Activated CD4-positive, alpha-beta memory T cell treated with anti-CD3 and anti-CD28 coated beads, Interleukin-2, amount 10 ng/mL, durations not matched to agents 7 days and 5 days (primary cell): ENCODE measurements around the gene PPP1R13B. TPM values are rescaled to one million over a fixed set of nuclear protein-coding genes. Genes with fewer than 3 reads are reported as not detected.

Source experiments
- CTCF ChIA-PET: fragments of 350-600 bp; sonication (Branson Sonifier 250); formaldehyde crosslinking; loops from one replicate; lab custom pipeline; 2021; ENCODE audit warnings: antibody characterized with exemption, inconsistent platforms; lab: Charles Lee
- POLR2A ChIA-PET: fragments of 350-600 bp; sonication (Branson Sonifier 250); formaldehyde crosslinking; loops from one replicate; lab custom pipeline; 2021; ENCODE audit warnings: antibody characterized with exemption; lab: Charles Lee
- DNase-seq: peaks from one replicate; pipeline ENCODE4 v3.0.0-alpha.2; 2020
- H3K27ac Mint-ChIP-seq: one replicate; pipeline ENCODE4 v1.8.0; 2021; ENCODE audit warnings: mild to moderate bottlenecking, mixed read lengths
- H3K27me3 Mint-ChIP-seq: one replicate; pipeline ENCODE4 v1.8.0; 2021; ENCODE audit warnings: mixed read lengths
- H3K36me3 Mint-ChIP-seq: one replicate; pipeline ENCODE4 v1.8.0; 2021; ENCODE audit warnings: low read depth, mixed read lengths
- H3K4me1 Mint-ChIP-seq: one replicate; pipeline ENCODE4 v1.8.0; 2021; ENCODE audit warnings: mixed read lengths
- H3K4me3 Mint-ChIP-seq: one replicate; pipeline ENCODE4 v1.8.0; 2021; ENCODE audit warnings: mild to moderate bottlenecking, mixed read lengths
- H3K9me3 Mint-ChIP-seq: one replicate; pipeline ENCODE4 v1.8.0; 2021; ENCODE audit warnings: mixed read lengths
- total RNA-seq, 2 experiments: library from RNA; stranded (reverse); gene quantifications; one replicate each; pipeline ENCODE4 v1.2.3, GENCODE V29; 2021

The PPP1R13B gene
- total RNA-seq, 2 experiments from 2014 or later, result 10.7 to 15.9 TPM

DNA sequence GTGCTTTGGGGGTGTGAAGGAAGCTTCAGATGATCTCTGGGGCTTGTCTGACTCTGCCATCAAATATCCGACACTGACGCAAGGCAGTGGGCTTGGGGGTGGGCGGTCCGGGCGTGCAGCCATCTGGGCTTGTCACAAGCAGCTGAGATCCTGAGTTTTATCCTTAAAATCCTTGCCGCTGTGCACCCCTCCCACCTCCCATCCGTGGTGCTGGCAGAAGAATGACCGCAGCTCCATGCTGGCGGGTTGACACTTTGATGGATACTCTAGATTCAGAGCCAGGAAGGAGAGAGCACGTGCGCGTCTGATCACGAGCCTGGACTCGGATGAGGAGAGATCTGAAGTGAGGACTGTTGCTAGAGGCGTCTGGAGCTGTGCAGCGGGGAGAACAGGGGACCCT lies 128.8 kb downstream of the PPP1R13B start:
- Mint-ChIP-seq H3K27ac (no peak overlapping the region), H3K4me1 (peaks cover 33% of the 10 kb centered on the region), H3K36me3 (peaks cover 9% of the 10 kb centered on the region), H3K27me3 (no peaks in the 10 kb centered on the region), H3K9me3 (no peaks in the 10 kb centered on the region), H3K4me3 (no peak overlapping the region)
- no peak for DNase-seq
- POLR2A ChIA-PET, result interaction anchor here (1.0 kb wide), 1 partner anchor 190 kb away, joined by 4 read pairs; the partner anchor contains the start of gene TRMT61A
- CTCF ChIA-PET, result no interaction called here

DNA sequence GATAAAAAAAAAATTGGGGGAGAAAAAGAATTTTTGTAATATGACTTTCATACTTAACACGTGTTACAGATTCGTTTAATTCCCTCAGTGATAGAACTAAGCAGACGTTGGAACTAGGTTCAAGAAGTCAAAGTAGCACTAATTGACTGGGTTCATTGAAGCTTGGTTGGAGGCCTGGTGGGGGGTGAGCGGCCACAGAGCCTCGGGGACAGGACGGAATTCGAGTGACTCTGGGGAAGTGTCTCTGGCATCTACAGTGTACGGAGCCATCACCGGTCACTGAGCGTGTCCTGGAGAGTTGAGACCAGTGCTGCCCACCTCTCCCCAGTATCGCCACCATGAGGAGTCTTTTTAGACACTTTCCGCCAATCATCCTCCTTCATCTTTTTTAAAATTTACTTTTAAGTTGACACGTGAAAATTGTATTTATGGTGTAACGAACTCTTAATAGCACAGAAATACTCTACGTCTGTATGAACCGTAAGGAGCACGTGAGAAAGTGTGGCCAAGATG lies 130.4 kb downstream of the PPP1R13B start:
- ChIA-PET POLR2A (interaction anchor here (0.6 kb wide), 1 partner anchor 88 kb away, joined by 3 read pairs; the partner anchor contains the start of gene KLC1), CTCF (no interaction called here)
- Mint-ChIP-seq H3K27ac (no peak overlapping the region), H3K27me3 (no peaks in the 10 kb centered on the region), H3K36me3 (peaks cover 14% of the 10 kb centered on the region), H3K4me3 (peak overlapping the region; percentile 77), H3K4me1 (peaks cover 48% of the 10 kb centered on the region), H3K9me3 (no peaks in the 10 kb centered on the region)
- DNase-seq, result no peak

DNA sequence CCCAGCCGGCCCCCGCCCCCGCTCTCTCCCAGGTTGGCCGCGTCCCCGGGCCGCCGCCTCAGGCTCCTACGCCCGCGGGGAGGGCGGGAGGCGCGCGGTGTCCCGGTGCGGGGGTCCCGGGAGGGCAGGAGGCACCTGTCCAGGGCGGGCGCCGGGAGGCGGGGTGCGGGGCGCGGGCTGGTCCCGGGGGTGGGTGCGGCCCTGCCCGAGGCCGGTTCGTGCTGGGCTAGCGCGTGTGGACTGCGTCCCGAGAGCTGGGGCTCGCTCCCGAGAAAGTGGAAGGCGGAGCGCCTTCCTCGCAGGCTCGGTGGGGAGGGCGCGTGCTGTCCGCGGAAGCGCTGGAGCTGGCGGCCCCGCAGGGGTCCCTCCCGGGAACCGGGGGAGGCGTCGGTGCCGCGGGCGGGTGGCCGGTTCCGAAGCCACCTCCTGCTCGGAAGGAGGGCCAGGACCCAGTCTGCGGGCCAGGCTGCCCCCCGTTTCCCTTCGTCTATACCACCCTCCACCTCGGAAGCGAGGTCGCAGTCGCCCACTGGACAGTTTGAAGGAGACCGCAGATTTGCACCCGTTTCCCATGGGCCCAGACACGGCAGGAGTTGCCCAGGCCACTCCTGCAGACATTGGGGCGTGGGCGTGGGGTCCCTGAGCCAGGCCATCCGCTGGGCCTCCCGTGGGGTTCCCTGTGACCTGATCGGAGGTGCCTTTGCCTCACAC lies 131.1 kb downstream of the PPP1R13B start:
- Mint-ChIP-seq H3K27ac (peak overlapping the region; percentile 47), H3K27me3 (no peaks in the 10 kb centered on the region), H3K36me3 (peaks cover 14% of the 10 kb centered on the region), H3K4me1 (peaks cover 50% of the 10 kb centered on the region), H3K4me3 (peak overlapping the region; percentile 88), H3K9me3 (no peaks in the 10 kb centered on the region)
- CTCF ChIA-PET, result interaction anchor here (0.9 to 1.0 kb wide), 2 partner anchors 155 to 197 kb away, joined by 3 to 4 read pairs; no protein-coding TSS in a partner anchor
- peak; percentile 31 for DNase-seq
- POLR2A ChIA-PET, result interaction anchor here (0.6 to 1.9 kb wide), 7 partner anchors 10 to 188 kb away, joined by 3 to 15 read pairs (median 5); partner anchors contain the start of genes BAG5, KLC1 and TRMT61A

DNA sequence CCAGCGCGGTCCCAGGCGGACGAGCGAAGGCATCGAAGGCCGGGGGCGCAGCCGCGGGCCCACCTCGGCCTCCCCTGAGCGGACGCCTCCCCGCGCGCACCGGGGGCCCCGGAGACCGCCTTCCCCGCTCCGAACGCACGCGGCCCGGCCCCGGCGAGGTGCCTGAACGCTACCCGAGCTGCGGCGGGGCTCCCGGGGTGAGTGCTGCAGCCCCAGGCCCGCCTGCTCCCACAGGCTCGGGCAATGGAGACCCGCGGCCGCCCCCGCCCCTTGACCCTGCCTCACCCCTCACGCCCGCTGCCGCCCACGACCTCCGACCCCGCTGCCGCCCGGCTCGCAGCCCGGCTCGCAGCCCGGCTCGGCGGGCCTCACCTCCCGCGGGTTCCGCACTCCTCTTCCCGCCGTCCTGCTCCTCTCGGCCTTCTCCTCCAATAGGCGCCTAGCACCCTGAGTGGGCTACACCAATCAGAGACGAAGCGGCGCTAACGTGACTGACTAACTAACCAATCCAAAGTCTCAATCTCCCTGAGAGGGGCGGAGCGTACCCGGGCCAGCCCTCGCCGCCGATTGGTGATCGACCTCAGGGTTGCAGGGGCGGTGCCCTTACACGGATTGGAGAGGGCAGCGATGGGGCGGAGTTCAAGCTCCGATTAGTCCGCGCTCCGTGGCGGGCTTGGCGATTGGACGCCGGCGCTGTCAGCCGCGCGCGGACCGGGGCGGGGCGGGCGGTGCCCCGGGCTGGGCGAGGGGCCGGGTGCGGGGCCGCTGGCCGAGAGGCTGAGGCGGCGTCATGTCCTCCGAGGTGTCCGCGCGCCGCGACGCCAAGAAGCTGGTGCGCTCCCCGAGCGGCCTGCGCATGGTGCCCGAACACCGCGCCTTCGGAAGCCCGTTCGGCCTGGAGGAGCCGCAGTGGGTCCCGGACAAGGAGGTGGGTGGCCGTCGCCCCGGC lies 132.0 kb downstream of the PPP1R13B start, which contains the start of the genes XRCC3 and ZFYVE21:
Gene XRCC3, minus strand, starts transcription at position 400 of the 949 bp plus-strand sequence. CDS start 4,364 bp downstream, outside the sequence.
Gene ZFYVE21, plus strand, starts transcription at position 759 of the 949 bp plus-strand sequence. Its CDS starts 32 bp downstream, at position 791.
- peak within 1 kb of the TSS; percentile 88 for H3K4me3 Mint-ChIP-seq
- no peaks in the 10 kb centered on the region for H3K9me3 Mint-ChIP-seq
- H3K4me1 Mint-ChIP-seq, result peaks cover 56% of the 10 kb centered on the region
- ChIA-PET CTCF (interaction anchor here (0.9 to 1.0 kb wide), 2 partner anchors 154 to 197 kb away, joined by 3 to 4 read pairs; no protein-coding TSS in a partner anchor), POLR2A (interaction anchor here (0.6 to 1.9 kb wide), 9 partner anchors 9 to 187 kb away, joined by 3 to 15 read pairs (median 4); partner anchors contain the start of genes BAG5, KLC1 and TRMT61A)
- peaks cover 18% of the 10 kb centered on the region for H3K36me3 Mint-ChIP-seq
- no peaks in the 10 kb centered on the region for H3K27me3 Mint-ChIP-seq
- DNase-seq, result peak; percentile 100
- peak within 1 kb of the TSS; percentile 73 for H3K27ac Mint-ChIP-seq

GRCh38 chr14:103714063-103714724 lies 133.2 kb downstream of the PPP1R13B start:
- peak overlapping the region; percentile 88 for H3K4me3 Mint-ChIP-seq
- peak overlapping the region; percentile 66 for H3K27ac Mint-ChIP-seq
- H3K36me3 Mint-ChIP-seq, result peaks cover 22% of the 10 kb centered on the region
- ChIA-PET CTCF (no interaction called here), POLR2A (interaction anchor here (0.9 to 1.4 kb wide), 4 partner anchors 10 to 89 kb away, joined by 3 to 7 read pairs (median 4); partner anchors contain the start of gene KLC1)
- H3K4me1 Mint-ChIP-seq, result peaks cover 54% of the 10 kb centered on the region
- no peaks in the 10 kb centered on the region for H3K27me3 Mint-ChIP-seq
- no peak for DNase-seq
- H3K9me3 Mint-ChIP-seq, result no peaks in the 10 kb centered on the region

DNA sequence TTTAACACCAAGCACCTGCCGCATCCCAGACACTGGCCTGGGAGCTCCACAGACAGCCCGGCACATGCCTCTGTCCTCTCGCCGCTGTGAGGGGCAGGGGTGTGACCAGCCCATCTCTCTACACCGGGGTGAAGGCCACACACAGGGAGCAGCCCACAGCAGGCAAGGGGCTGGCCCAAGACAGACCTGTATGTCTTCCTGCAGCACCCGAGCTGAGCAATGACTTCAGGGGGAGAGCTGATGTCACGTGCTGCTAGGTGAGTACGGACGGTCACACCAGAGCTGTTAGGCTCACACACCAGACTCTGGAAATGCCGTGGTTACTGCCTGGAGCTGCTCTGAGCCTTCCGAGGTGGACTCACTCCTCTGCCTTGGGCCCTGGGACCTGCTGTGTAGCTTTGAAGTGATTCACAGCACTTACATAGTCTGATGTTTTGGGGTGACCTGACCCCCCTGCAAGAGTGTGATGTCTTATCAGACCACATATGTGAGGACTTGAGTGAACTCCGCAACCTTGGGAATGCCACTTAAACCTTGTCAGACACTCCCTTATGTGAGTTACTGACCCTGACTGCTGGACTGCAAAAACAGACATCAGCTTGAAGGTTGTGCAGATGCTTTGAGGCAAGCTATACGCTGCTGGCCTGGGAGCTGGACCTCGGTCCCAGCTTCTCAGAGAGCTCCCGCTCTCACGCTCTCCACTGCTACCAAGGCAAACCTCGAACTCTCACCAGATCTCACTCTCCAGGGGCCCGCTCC lies 133.9 kb downstream of the PPP1R13B start:
- ChIA-PET POLR2A (interaction anchor here (0.5 to 1.5 kb wide), 5 partner anchors 9 to 152 kb away, joined by 3 to 7 read pairs (median 4); partner anchors contain the start of genes BAG5 and KLC1), CTCF (no interaction called here)
- Mint-ChIP-seq H3K4me1 (peaks cover 49% of the 10 kb centered on the region), H3K4me3 (peak overlapping the region; percentile 88), H3K36me3 (peaks cover 29% of the 10 kb centered on the region), H3K27ac (peak overlapping the region; percentile 35), H3K9me3 (no peaks in the 10 kb centered on the region), H3K27me3 (no peaks in the 10 kb centered on the region)
- DNase-seq, result no peak

DNA sequence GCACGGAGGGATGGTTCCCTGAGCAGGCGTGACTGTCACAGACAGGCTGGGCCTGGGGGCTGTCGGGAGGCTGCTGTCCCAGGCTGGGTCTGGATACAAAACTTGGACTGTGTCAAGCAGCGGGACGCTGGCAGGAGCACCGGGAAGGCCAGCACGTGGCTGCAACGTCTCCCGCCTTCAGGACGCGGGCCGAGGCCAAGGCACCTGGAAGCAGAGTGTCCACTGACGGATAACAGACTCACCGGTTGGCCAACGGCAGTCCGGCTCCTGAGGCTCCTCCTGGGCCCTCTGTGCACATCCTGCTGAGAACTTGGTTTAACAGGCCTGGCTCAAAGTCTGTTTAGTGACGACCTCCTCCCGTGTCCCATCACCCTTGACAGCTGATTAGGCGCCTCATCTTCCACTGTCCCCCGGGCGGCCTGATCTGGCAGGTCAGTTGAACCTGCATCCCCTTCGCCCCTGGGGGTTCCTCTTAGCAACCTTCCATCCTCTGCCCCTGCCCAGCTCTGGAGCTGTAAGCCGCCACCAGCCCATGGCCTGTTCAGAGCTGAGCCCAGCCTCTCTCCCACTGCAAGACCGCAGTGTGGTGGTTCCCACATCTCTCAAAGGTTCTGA lies 134.6 kb downstream of the PPP1R13B start:
- Mint-ChIP-seq H3K36me3 (peaks cover 33% of the 10 kb centered on the region), H3K4me3 (peak overlapping the region; percentile 17), H3K27me3 (no peaks in the 10 kb centered on the region), H3K27ac (peak overlapping the region; percentile 1), H3K9me3 (no peaks in the 10 kb centered on the region), H3K4me1 (peaks cover 48% of the 10 kb centered on the region)
- POLR2A ChIA-PET, result interaction anchor here (0.5 to 1.5 kb wide), 8 partner anchors 9 to 207 kb away, joined by 3 to 7 read pairs (median 4); partner anchors contain the start of genes BAG5 and KLC1
- CTCF ChIA-PET, result no interaction called here
- no peak for DNase-seq

- Mint-ChIP-seq H3K4me3 (no peak overlapping the region), H3K9me3 (no peaks in the 10 kb centered on the region), H3K27me3 (no peaks in the 10 kb centered on the region), H3K4me1 (peaks cover 40% of the 10 kb centered on the region), H3K27ac (peak overlapping the region; percentile 56), H3K36me3 (peaks cover 30% of the 10 kb centered on the region)
- CTCF ChIA-PET, result no interaction called here
- POLR2A ChIA-PET, result interaction anchor here (1.1 to 1.3 kb wide), 2 partner anchors 17 to 150 kb away, joined by 3 to 4 read pairs; no protein-coding TSS in a partner anchor
- DNase-seq, result peak; percentile 22
These were observed 135.6 kb downstream of the PPP1R13B start for GRCh38 chr14:103711516-103712431.

DNA sequence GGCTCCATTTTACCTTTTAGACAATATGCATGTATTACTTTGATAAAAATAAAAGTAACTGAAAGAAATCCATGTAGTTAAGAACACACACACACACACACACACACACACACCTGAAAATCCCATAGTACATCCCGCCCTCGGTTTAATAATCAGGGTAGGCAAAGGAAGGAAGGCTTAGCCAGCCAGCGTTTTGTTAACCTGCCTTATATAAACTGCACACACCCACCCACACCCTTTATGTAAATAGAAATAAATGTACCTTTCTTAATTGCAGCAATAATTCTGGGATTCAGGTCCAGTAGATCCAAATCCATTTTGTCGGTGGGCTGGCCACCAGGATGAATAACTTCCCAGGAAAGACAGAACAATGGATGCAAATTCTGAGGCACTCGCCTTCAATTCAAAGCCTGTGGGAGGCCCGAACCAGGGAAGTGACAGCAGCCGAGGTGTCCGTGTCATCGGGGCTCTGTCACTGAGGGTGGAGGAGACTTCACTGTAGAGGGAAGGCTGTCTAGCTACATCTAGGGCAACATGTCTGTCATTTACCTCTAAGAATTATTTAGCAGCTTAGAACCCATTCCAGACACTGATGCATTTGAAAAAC lies 136.5 kb downstream of the PPP1R13B start:
- POLR2A ChIA-PET, result interaction anchor here (0.6 to 1.0 kb wide), 2 partner anchors 34 to 150 kb away, joined by 3 read pairs; no protein-coding TSS in a partner anchor
- Mint-ChIP-seq H3K9me3 (no peaks in the 10 kb centered on the region), H3K27ac (no peak overlapping the region), H3K4me1 (peaks cover 37% of the 10 kb centered on the region), H3K36me3 (peaks cover 30% of the 10 kb centered on the region), H3K27me3 (no peaks in the 10 kb centered on the region), H3K4me3 (no peak overlapping the region)
- CTCF ChIA-PET, result no interaction called here
- no peak for DNase-seq

GRCh38 chr14:103709814-103710213 lies 137.6 kb downstream of the PPP1R13B start:
- H3K4me3 Mint-ChIP-seq, result no peak overlapping the region
- peaks cover 38% of the 10 kb centered on the region for H3K4me1 Mint-ChIP-seq
- H3K36me3 Mint-ChIP-seq, result peaks cover 32% of the 10 kb centered on the region
- no peaks in the 10 kb centered on the region for H3K27me3 Mint-ChIP-seq
- POLR2A ChIA-PET, result interaction anchor here (1.0 kb wide), 1 partner anchor 33 kb away, joined by 3 read pairs; no protein-coding TSS in a partner anchor
- CTCF ChIA-PET, result no interaction called here
- H3K27ac Mint-ChIP-seq, result peak overlapping the region; percentile 47
- no peak for DNase-seq
- H3K9me3 Mint-ChIP-seq, result no peaks in the 10 kb centered on the region
